GM23338 (cell line): ENCODE results near the gene KRT15. TPM values are rescaled to one million over a fixed set of nuclear protein-coding genes. Genes with fewer than 3 reads are reported as not detected.

Experiments
- ATAC-seq: fragments of 200-7000 bp; cut with Tn5 transposase; 3 replicates; pipeline ENCODE4 v1.9.1; 2020
- DNase-seq: peaks from one replicate; pipeline ENCODE4 v3.0.0-alpha.2; 2015; ENCODE audit warnings: low spot score
- H2AFZ ChIP-seq: fragments of 200-600 bp; sonication (generic); 2 replicates; pipeline ENCODE4 v1.8.0; 2016; ENCODE audit warnings: antibody characterized with exemption, mild to moderate bottlenecking, moderate library complexity
- H3F3A ChIP-seq: fragments of 200-600 bp; sonication (generic); replicated peaks from 2 replicates; pipeline ENCODE4 v1.8.0; 2017; ENCODE audit warnings: antibody characterized with exemption, mixed run types, low read depth
- H3K27ac ChIP-seq: fragments of 200-600 bp; sonication (generic); 2 replicates; pipeline ENCODE4 v1.6.1; 2016; ENCODE audit warnings: low read depth
- H3K27me3 ChIP-seq: fragments of 200-600 bp; sonication (generic); 2 replicates; pipeline ENCODE4 v1.8.0; 2016; ENCODE audit warnings: mild to moderate bottlenecking, mixed run types, moderate library complexity; ENCODE audit not compliant: insufficient read depth
- H3K36me3 ChIP-seq: fragments of 200-600 bp; sonication (generic); 2 replicates; pipeline ENCODE4 v1.8.0; 2016; ENCODE audit warnings: mild to moderate bottlenecking; ENCODE audit not compliant: insufficient read depth
- H3K4me1 ChIP-seq: fragments of 200-600 bp; sonication (generic); 2 replicates; pipeline ENCODE4 v1.8.0; 2016; ENCODE audit warnings: mild to moderate bottlenecking, moderate library complexity; ENCODE audit not compliant: insufficient read depth
- H3K4me2 ChIP-seq: fragments of 200-600 bp; sonication (generic); 2 replicates; pipeline ENCODE4 v1.7.1; 2017; ENCODE audit warnings: mixed run types
- H3K4me3 ChIP-seq: fragments of 200-600 bp; sonication (generic); 2 replicates; pipeline ENCODE4 v1.6.1; 2016; ENCODE audit warnings: mixed run types
- H3K79me2 ChIP-seq: fragments of 200-600 bp; sonication (generic); replicated peaks from 2 replicates; pipeline ENCODE4 v1.8.0; 2017; ENCODE audit warnings: mild to moderate bottlenecking; ENCODE audit not compliant: insufficient read depth
- H3K9me2 ChIP-seq: fragments of 200-600 bp; sonication (generic); 2 replicates; pipeline ENCODE4 v1.8.0; 2017; ENCODE audit not compliant: insufficient read depth
- H4K20me1 ChIP-seq: fragments of 200-600 bp; sonication (generic); replicated peaks from 2 replicates; pipeline ENCODE4 v1.8.0; 2017; ENCODE audit warnings: mild to moderate bottlenecking; ENCODE audit not compliant: insufficient read depth
- H3K27ac Mint-ChIP-seq: 2 replicates; pipeline ENCODE4 v1.8.0; 2020; ENCODE audit warnings: inconsistent platforms, mild to moderate bottlenecking, moderate library complexity, mixed read lengths
- H3K27me3 Mint-ChIP-seq: 3 replicates; pipeline ENCODE4 v1.8.0; 2022; ENCODE audit warnings: low read depth, mild to moderate bottlenecking, moderate library complexity, mixed read lengths, inconsistent platforms; ENCODE audit not compliant: insufficient read depth, poor library complexity
- H3K36me3 Mint-ChIP-seq: 3 replicates; pipeline ENCODE4 v1.8.0; 2021; ENCODE audit warnings: low read depth, mild to moderate bottlenecking, inconsistent platforms, moderate library complexity, mixed read lengths
- H3K4me1 Mint-ChIP-seq: 3 replicates; pipeline ENCODE4 v1.8.0; 2020; ENCODE audit warnings: mild to moderate bottlenecking, inconsistent platforms, mixed read lengths
- H3K4me3 Mint-ChIP-seq: 3 replicates; pipeline ENCODE4 v1.8.0; 2021; ENCODE audit warnings: moderate library complexity, mild to moderate bottlenecking, inconsistent platforms, mixed read lengths
- H3K9me3 Mint-ChIP-seq: 3 replicates; pipeline ENCODE4 v1.8.0; 2020; ENCODE audit warnings: moderate library complexity, mild to moderate bottlenecking, inconsistent platforms, mixed read lengths
- CREB1 ChIP-seq: fragments of 250-450 bp; sonication (Bioruptor Pico); IDR thresholded peaks from 2 replicates; pipeline ENCODE4 v1.5.0; 2020; ENCODE audit warnings: low read depth, mild to moderate bottlenecking, moderate library complexity
- CTCF ChIP-seq, 2 experiments: fragments of 200-600 bp in 1 of 2; sonication (generic) in 1 of 2; conservative IDR thresholded peaks; 2 replicates each; pipeline versions ENCODE4 v1.5.1 to v1.6.1; 2016 to 2017; ENCODE audit warnings: antibody characterized with exemption in 2 of 2, low read depth in 2 of 2, mild to moderate bottlenecking in 2 of 2, moderate library complexity in 1 of 2
- EZH2 ChIP-seq: fragments of 200-600 bp; sonication (generic); IDR thresholded peaks from one replicate; pipeline ENCODE4 v1.8.0; 2017; ENCODE audit warnings: antibody characterized with exemption, mild to moderate bottlenecking, low read depth; ENCODE audit not compliant: unreplicated experiment
- EZH2phosphoT487 ChIP-seq: fragments of 200-600 bp; sonication (generic); IDR thresholded peaks from one replicate; pipeline ENCODE4 v1.8.1; 2018; ENCODE audit warnings: antibody characterized with exemption; ENCODE audit not compliant: unreplicated experiment
- JUNB ChIP-seq: IDR thresholded peaks from one replicate; pipeline ENCODE4 v1.6.1; 2016; ENCODE audit warnings: antibody characterized with exemption; ENCODE audit not compliant: unreplicated experiment
- NANOG ChIP-seq: IDR thresholded peaks from 2 replicates; pipeline ENCODE4 v1.6.1; 2016; ENCODE audit warnings: antibody characterized with exemption, borderline replicate concordance
- POLR2AphosphoS5 ChIP-seq: IDR thresholded peaks from 2 replicates; pipeline ENCODE4 v1.6.1; 2016; ENCODE audit warnings: antibody characterized with exemption, low read depth
- STAT1 ChIP-seq: IDR thresholded peaks from one replicate; pipeline ENCODE4 v1.6.1; 2016; ENCODE audit warnings: antibody characterized with exemption; ENCODE audit not compliant: unreplicated experiment
- ZNF331 ChIP-seq: fragments of 250-450 bp; sonication (Bioruptor Pico); IDR thresholded peaks from 2 replicates; pipeline ENCODE4 v1.5.0; 2020; ENCODE audit warnings: low read depth, mild to moderate bottlenecking, moderate library complexity
- polyA plus RNA-seq: library from polyadenylated mRNA; unstranded; fragments of >200 nt; fragmentation: Nextera tagmentation; extraction: Ambion mirVana; gene quantifications from 2 replicates; pipeline ENCODE4 v1.2.1, GENCODE V29; 2016
- total RNA-seq: library from RNA; depleted of rRNA; stranded (reverse); fragments of >200 nt; shearing (Covaris generic); gene quantifications from 2 replicates; pipeline ENCODE4 v1.2.3, GENCODE V29; 2014

Gene KRT15
- total and polyA plus RNA-seq, 2 experiments from 2014 or later: 0.03 TPM; not detected in 1

- Histone ChIP-seq H2AFZ (no peak overlapping the region), H3K27me3 (no peaks in the 10 kb centered on the region), H3K79me2 (peaks cover 11% of the 10 kb centered on the region), H4K20me1 (peaks cover 9% of the 10 kb centered on the region; the same call in 1 of the 2 replicates), H3K9me2 (no peaks in the 10 kb centered on the region), H3K4me1 (peaks cover 12% of the 10 kb centered on the region; the same call in 1 of the 2 replicates), H3K4me2 (no peak overlapping the region), H3K27ac (no peak overlapping the region), H3K4me3 (no peak overlapping the region), H3K36me3 (0 out of 2 replicates have a peak, but pooled peaks cover 9% of the 10 kb centered on the region), H3F3A (0 out of 2 replicates have a peak, but pooled peaks cover 4% of the 10 kb centered on the region)
- no peak for DNase-seq
- Mint-ChIP-seq H3K9me3 (no peaks in the 10 kb centered on the region; the same call in 2 of the 3 replicates), H3K27ac (no peak overlapping the region), H3K4me1 (peaks cover 30% of the 10 kb centered on the region), H3K4me3 (no peak overlapping the region), H3K27me3 (peaks cover 14% of the 10 kb centered on the region), H3K36me3 (peaks cover 40% of the 10 kb centered on the region)
- TF ChIP-seq STAT1 (no peak), EZH2phosphoT487 (no peak), EZH2 (no peak), NANOG (no peak), CREB1 (CRISPR knock-in tag) (no peak), ZNF331 (CRISPR knock-in tag) (no peak)
- ATAC-seq: no peak
These were observed 4.5 kb upstream of the KRT15 start for GRCh38 chr17:41523225-41523593.

- peaks cover 11% of the 10 kb centered on the region for H3K79me2 ChIP-seq
- ATAC-seq (peak; percentile 7), DNase-seq (peak; percentile 18)
- Mint-ChIP-seq H3K9me3 (no peaks in the 10 kb centered on the region; the same call in 2 of the 3 replicates), H3K36me3 (peaks cover 40% of the 10 kb centered on the region), H3K27me3 (peaks cover 13% of the 10 kb centered on the region), H3K4me3 (no peak overlapping the region), H3K27ac (0 out of 2 replicates have a peak overlapping the region, but pooled peaks have one; percentile 52), H3K4me1 (peaks cover 30% of the 10 kb centered on the region)
- no peak overlapping the region for H3K4me2 ChIP-seq
- no peak for TF ChIP-seq JUNB
- TF ChIP-seq POLR2AphosphoS5: 0 out of 2 replicates have a peak, but pooled peaks have one; percentile 7
- TF ChIP-seq CTCF (conservative IDR thresholded peaks at IDR 0.05; ENCODE audit: low read depth in 2 of 2): no peak
- no peak for TF ChIP-seq EZH2phosphoT487
- H3F3A ChIP-seq: 0 out of 2 replicates have a peak, but pooled peaks cover 4% of the 10 kb centered on the region
- no peak overlapping the region for H2AFZ ChIP-seq
- H4K20me1 ChIP-seq: peaks cover 9% of the 10 kb centered on the region; the same call in 1 of the 2 replicates
- peak overlapping the region; percentile 69; the same call in 1 of the 2 replicates for H3K27ac ChIP-seq
- peaks cover 12% of the 10 kb centered on the region; the same call in 1 of the 2 replicates for H3K4me1 ChIP-seq
- H3K36me3 ChIP-seq: 0 out of 2 replicates have a peak, but pooled peaks cover 9% of the 10 kb centered on the region
- no peak overlapping the region for H3K4me3 ChIP-seq
- H3K9me2 ChIP-seq: no peaks in the 10 kb centered on the region
- H3K27me3 ChIP-seq: no peaks in the 10 kb centered on the region
These were observed 3.9 kb upstream of the KRT15 start for GRCh38 chr17:41522301-41523224.
